NCI-H748 treated with DMSO at 0.1 percent for 48 hours (cell line): ENCODE results near the gene KRTAP4-6.
"Not testable (repeated sequence)": the region's sequence is repeated elsewhere in the genome, so short reads cannot be mapped to it uniquely, and the experiment has no call there.

Source experiments
- DNase-seq: peaks from one replicate; lab custom pipeline; 2025; lab: John Stamatoyannopoulos, UW

Gene KRTAP4-6

GRCh38 chr17:41107941-41108450 lies 32.3 kb downstream of the KRTAP4-6 start:
- DNase-seq: no peak

- not testable (repeated sequence) for DNase-seq
Measured at GRCh38 chr17:41105347-41105746, 35.0 kb downstream of the KRTAP4-6 start, which contains the start of gene KRTAP4-9. Gene KRTAP4-9 (plus strand): TSS chr17:41105389. CDS start chr17:41105389, 0 bp downstream.

DNA sequence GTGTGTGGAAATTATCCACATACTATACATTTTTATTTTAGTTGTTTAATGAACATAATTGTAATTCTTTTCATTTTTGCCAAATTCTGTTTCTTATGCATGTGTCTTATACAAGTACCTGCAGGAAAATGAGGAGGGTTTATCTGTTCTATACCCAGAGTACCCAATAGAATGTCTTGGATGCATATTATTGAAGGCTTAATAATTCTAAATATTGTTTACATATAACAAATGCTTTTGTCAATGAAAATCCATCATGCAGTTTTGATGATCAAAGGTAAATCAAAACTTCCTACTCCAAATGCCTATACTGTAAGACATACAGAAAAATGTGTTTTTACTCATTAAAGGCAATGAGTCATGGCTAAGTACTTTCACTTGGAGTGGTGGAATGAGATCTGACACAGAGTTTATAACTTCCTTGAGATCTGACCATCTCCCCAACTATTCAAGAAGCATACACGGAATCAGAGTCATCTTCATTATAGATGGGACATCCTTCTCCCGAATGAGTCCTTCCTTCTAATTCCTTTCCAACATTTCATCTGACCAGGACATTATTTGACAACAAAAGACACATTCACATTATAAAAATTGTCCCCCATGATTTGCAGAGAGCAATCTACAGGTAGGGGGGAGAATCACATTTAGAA lies 35.8 kb downstream of the KRTAP4-6 start:
- not testable (repeated sequence) for DNase-seq

DNA sequence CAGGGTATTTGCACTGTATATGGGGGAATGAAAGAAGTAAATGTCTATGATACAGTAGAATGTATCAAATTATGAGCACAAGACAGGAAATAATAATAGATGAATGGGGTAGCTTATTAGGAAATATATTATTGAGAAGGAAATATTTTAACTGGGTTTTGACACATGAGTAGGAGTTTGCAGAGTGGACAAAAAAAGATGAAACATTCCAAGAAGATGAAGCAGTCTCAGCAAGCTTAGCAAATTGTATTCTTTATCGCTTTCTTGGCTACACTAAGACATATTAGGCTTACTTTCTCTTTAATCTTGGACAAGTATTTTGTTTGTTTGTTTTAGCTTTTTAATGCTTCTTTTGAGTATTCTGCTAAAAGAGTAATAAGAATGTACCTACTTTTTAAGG lies 36.4 kb downstream of the KRTAP4-6 start:
- no peak for DNase-seq

- DNase-seq: no peak
Measured at GRCh38 chr17:41101586-41102259, 38.6 kb downstream of the KRTAP4-6 start, which contains the start of gene KRTAP4-16. Gene KRTAP4-16 (minus strand): TSS chr17:41102209. CDS start chr17:41102209, 0 bp downstream.

DNA sequence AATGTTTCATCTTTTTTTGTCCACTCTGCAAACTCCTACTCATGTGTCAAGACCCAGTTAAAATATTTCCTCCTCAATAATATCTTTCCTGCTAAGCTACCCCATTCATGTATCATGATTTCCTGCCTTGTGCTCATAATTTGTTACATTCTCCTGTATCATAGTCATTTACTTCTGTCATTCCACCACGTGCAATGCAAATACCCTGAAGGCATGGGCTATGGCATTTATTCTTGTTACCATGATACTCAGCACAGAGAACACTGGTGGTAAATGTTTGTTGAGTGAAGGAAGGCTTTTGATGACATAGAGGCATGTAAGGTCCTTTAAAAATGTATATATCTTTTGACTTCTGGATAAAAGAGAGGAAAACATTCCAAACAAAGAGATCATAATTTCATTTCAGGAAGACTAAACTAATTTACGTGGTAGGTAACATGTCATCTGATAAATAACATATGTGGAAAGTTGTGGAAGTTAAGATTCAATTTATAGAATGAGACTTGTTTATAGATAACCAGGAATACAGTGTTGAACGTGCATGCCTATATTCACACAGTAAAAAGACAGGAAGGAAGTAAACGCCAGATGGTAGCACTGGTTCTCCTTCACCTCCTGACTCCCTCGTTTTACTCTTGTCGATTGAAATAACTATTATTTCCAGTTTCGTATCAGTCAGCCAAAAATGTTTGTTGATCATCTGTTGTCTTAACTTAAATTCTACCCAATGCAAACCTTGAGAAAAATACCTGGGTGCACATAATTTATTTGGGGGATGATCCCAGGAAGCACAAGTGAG lies 40.5 kb downstream of the KRTAP4-6 start:
- DNase-seq: not testable (repeated sequence)

- no peak for DNase-seq
Measured at GRCh38 chr17:41098481-41098880, 41.9 kb downstream of the KRTAP4-6 start.

DNA sequence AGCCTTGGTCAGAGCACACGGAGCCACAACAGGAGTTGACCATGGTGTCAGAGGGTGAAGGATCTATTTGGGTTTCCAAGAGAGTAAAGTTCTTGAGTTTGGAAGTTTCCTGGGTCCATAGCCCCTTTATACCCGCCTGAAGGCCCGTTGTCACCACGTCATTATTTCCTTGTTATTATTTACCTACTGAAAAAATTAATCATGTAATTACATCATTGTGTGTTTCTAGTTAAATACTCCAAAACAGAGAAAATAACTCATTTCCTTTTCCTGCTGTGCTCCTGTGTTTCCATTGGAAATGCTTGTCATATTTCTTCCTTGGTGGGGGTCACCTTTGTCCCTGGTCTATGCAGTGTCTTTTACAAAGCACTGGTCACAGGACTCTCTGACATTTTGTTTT lies 42.3 kb downstream of the KRTAP4-6 start, which contains the start of gene KRTAP4-8:
KRTAP4-8 (minus strand) TSS at position 101 of the 400 bp plus-strand sequence; CDS start at position 43, 58 bp downstream.
- DNase-seq: no peak

GRCh38 chr17:41096055-41096454 lies 44.3 kb downstream of the KRTAP4-6 start:
- DNase-seq: no peak
